ENCODE data around the gene IMPACT.

The IMPACT gene

DNA sequence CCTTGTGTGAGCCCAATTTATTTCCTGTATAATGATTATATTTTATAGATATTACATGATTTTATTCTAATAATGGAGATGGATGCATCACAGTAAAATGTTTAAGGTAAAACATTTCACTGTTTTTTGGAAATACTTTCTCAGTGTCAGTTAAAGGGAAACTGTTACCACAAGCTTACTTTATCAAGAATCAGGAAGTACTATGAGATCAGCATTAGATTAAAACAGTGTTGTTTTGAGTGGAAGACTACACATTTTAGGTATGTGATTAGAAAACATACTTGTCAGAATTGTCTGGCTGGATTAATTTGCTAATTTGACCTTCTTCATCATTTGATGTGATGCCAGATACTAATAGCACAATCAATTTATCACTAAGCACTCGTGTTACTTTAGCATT lies 33.9 kb downstream of the IMPACT start, which contains the start of gene HRH4:
TSS of gene HRH4 (plus strand) at position 250 of the 400 bp plus-strand sequence. CDS start at position 342, 92 bp downstream.
- H3K4me3 ChIP-seq (ENCODE audit: low read depth, low read length), result no peak within 1 kb of the TSS
- TF ChIP-seq, protein P1, sequence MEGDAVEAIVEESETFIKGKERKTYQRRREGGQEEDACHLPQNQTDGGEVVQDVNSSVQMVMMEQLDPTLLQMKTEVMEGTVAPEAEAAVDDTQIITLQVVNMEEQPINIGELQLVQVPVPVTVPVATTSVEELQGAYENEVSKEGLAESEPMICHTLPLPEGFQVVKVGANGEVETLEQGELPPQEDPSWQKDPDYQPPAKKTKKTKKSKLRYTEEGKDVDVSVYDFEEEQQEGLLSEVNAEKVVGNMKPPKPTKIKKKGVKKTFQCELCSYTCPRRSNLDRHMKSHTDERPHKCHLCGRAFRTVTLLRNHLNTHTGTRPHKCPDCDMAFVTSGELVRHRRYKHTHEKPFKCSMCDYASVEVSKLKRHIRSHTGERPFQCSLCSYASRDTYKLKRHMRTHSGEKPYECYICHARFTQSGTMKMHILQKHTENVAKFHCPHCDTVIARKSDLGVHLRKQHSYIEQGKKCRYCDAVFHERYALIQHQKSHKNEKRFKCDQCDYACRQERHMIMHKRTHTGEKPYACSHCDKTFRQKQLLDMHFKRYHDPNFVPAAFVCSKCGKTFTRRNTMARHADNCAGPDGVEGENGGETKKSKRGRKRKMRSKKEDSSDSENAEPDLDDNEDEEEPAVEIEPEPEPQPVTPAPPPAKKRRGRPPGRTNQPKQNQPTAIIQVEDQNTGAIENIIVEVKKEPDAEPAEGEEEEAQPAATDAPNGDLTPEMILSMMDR (conservative IDR thresholded peaks at IDR 0.05; ENCODE audit: low read depth, low read length), result no peak
- DNase-seq (ENCODE audit: low read depth), result no peak

DNA sequence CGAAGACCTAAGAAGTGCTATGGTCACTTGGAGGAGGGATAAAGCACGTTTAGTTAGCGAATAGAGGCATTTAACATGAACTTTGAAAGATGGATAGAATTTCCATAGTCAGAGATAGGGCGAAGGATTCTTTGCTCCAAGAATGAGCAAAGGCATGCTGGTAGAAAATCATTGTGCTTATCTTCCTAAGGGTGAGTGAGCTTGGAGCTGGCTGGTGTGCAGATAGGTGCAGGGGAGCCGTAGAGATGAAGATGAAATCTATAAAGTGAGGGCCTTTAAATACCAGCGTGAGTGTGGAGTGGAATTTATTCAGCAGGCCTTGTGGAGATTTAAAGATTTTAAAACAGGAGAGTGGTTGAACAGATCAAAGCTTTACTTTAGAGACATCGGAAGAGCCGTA lies 35.5 kb downstream of the IMPACT start:
- no peak overlapping the region for H3K4me3 ChIP-seq (ENCODE audit: low read depth, low read length)
- no peak for DNase-seq (ENCODE audit: low read depth)
- TF ChIP-seq, protein P1 (conservative IDR thresholded peaks at IDR 0.05; ENCODE audit: low read depth, low read length), result no peak

DNA sequence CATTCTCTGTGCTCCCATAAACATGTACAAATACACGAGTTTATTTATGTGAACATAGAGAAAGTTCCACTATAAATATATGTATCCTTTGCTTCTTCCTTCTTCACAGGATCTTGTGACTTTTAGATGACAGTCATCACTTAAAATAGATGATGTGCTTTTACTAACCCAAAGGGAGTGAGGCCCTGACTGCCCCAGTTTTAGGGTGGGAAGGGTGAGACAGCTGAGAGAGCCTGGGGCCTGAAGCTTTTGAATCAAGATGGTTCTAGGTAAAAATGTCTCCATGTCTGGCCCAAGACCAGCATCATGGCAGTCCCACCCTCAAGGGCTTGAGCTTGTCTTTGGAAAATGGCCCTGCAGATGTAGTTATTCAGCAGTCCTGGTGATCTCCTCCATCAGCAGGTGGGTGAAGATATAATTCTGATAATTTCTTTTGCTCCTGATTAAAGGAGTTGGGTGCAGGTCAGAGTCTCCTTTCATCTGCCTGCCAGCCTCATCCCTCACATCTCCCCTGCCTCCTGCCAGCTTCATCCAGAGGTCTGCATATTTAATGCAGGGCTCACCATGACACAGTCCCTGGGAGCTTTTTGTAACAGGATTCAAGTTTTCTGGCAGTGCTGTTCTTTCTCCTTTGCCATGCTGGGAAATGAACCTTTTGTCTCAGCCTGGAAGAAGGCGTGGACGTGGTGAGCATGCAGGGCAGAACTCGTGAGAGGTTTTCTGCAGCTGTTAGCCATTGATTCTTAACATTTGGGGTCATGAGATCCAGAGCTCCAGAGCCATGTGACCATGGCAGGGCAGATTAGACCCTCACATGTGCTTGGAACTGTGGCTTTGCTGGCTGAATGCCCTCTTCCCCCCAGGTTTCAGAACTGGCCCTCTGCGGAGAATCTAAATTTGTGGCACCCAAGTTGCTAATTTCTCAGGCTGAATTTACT lies 36.6 kb downstream of the IMPACT start:
- peak; percentile 8 for DNase-seq (ENCODE audit: low read depth)
- H3K4me3 ChIP-seq (ENCODE audit: low read depth, low read length), result no peak overlapping the region
- TF ChIP-seq, protein P1 (conservative IDR thresholded peaks at IDR 0.05; ENCODE audit: low read depth, low read length), result no peak

DNA sequence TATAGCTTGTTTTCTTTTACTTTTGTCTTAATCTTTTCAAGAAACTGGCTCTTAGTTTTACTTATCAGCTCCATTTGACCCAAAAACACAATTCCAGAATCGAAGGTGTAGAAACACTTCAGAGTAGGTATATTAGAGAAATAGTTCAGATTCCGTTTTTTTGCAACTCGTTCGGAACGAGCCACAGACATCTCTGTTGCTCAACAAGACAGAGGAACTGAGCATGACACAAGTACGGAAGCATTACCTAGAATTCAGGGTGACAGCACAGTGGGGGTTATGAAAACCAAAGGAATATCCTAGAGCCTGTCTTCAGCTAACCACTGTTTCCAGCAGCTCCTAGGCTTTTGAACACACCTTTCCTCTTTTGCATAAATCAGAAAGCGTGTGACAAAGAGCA lies 39.0 kb downstream of the IMPACT start:
- no peak for DNase-seq (ENCODE audit: low read depth)
- TF ChIP-seq, protein P1 (conservative IDR thresholded peaks at IDR 0.05; ENCODE audit: low read depth, low read length), result no peak
- no peak overlapping the region for H3K4me3 ChIP-seq (ENCODE audit: low read depth, low read length)

DNA sequence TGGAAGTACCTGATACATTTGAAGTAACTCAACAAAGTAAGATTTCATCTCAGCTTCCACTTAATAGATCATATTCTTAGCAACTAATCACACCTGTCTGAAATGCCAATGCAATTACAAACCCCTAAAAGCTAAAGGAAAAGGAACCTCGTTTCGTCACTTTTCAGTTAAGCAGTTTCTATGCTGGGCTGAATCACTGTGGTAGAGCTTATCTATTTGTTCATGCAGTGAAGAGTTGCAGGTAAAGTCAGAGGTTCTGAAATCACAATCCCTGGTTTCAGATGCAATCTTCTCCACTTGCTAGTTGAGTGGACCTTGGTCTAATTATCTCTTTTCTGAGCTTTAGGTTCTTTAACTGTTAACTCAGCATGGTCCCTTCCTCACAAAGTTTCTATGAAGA lies 40.3 kb downstream of the IMPACT start:
- H3K4me3 ChIP-seq (ENCODE audit: low read depth, low read length), result no peak overlapping the region
- TF ChIP-seq, protein P1 (conservative IDR thresholded peaks at IDR 0.05; ENCODE audit: low read depth, low read length), result no peak
- DNase-seq (ENCODE audit: low read depth), result no peak

DNA sequence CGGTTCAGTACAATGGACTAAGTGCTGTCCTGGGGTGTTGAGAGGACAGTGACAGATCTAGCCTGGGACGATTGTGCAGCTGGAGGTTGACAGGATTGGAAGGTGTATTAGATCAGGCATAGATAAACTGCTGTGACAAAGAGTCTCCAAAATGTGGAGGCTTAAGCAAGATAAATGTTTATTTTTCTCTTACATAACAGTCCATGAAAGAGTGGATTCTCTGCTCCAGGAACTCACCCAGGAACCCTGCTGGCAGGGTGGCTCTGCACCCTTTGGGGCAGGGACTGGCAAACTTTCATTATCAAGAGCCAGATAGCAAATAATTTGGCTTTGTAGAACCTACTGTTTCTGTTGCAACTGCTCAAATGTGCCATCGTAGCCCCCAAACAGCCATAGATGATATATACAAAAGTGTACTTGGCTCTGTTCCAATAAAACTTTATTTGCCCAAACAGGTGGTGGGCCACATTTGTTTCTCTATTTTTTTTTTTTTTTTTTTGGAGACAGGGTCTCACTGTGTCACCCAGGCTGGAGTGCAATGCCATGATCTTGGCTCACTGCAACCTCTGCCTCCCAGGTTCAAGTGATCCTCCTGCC lies 43.6 kb downstream of the IMPACT start:
- TF ChIP-seq, protein P1 (conservative IDR thresholded peaks at IDR 0.05; ENCODE audit: low read depth, low read length), result no peak
- no peak overlapping the region for H3K4me3 ChIP-seq (ENCODE audit: low read depth, low read length)
- no peak for DNase-seq (ENCODE audit: low read depth)
